HG03460 (cell line): ENCODE data around the gene TMEM250.
A peak's percentile ranks its signal among the peaks of the same experiment; 100 is the strongest.

ENCODE experiments used
- ATAC-seq: cut with Tn5 transposase; IDR thresholded peaks from one replicate; pipeline ENCODE4 v1.9.1; 2021; ENCODE audit not compliant: unreplicated experiment

The TMEM250 gene

GRCh38 chr9:136133191-136133958 is 14.7 kb upstream of the TMEM250 start:
- no peak for ATAC-seq

GRCh38 chr9:136132512-136133050 is 13.9 kb upstream of the TMEM250 start:
- ATAC-seq = no peak

GRCh38 chr9:136131629-136132511 is 13.2 kb upstream of the TMEM250 start:
- no peak for ATAC-seq

GRCh38 chr9:136129176-136129575 is 10.5 kb upstream of the TMEM250 start:
- no peak for ATAC-seq

- ATAC-seq = no peak
Measured at GRCh38 chr9:136128436-136128835, 9.8 kb upstream of the TMEM250 start.

GRCh38 chr9:136127313-136127712 is 8.6 kb upstream of the TMEM250 start:
- ATAC-seq = no peak

GRCh38 chr9:136124976-136125692 is 6.5 kb upstream of the TMEM250 start:
- ATAC-seq = no peak

GRCh38 chr9:136122425-136123383 is 4.0 kb upstream of the TMEM250 start:
- no peak for ATAC-seq

- no peak for ATAC-seq
Measured at GRCh38 chr9:136121801-136122200, 3.1 kb upstream of the TMEM250 start.

GRCh38 chr9:136120438-136120844 is 1.8 kb upstream of the TMEM250 start:
- ATAC-seq = no peak

- ATAC-seq = no peak
Measured at GRCh38 chr9:136119883-136120393, 1.3 kb upstream of the TMEM250 start.

- peak; percentile 3 for ATAC-seq
Measured at GRCh38 chr9:136119061-136119882, 597 bp upstream of the TMEM250 start.

- peak; percentile 8 for ATAC-seq
Measured at GRCh38 chr9:136117916-136118319, 757 bp downstream of the TMEM250 start.

GRCh38 chr9:136117291-136117915 is 1.3 kb downstream of the TMEM250 start:
- no peak for ATAC-seq

- no peak for ATAC-seq
Measured at GRCh38 chr9:136116360-136117098, 2.1 kb downstream of the TMEM250 start.

- no peak for ATAC-seq
Measured at GRCh38 chr9:136115641-136116359, 2.9 kb downstream of the TMEM250 start.

- ATAC-seq = no peak
Measured at GRCh38 chr9:136115206-136115605, 3.5 kb downstream of the TMEM250 start.
